Upper lobe of left lung (tissue), 6 donors: Measurements from ENCODE around the gene OR9A2. TPM values are rescaled to one million over a fixed set of nuclear protein-coding genes. Genes with fewer than 3 reads are reported as not detected.

Experiments
- ATAC-seq, 2 donors: fragments of 200-7000 bp; cut with Tn5 transposase; one replicate each; pipeline ENCODE4 v1.9.1; 2022; ENCODE audit warnings: mild to moderate bottlenecking in 2 of 2, moderate library complexity in 2 of 2; ENCODE audit not compliant: low FRiP score in 2 of 2
- DNase-seq, 2 donors: peaks; one replicate each; pipeline ENCODE4 v3.0.0-alpha.2; 2019 to 2020
- H3K27ac ChIP-seq, 4 donors: fragments of 200-600 bp; sonication (generic); one replicate each; pipeline ENCODE4 v1.5.1; 2016 to 2019
- H3K27me3 ChIP-seq, 4 donors: fragments of 200-600 bp; sonication (generic); one replicate each; pipeline ENCODE4 v1.5.1; 2017 to 2019
- H3K36me3 ChIP-seq, 4 donors: fragments of 200-600 bp; sonication (generic); one replicate each; pipeline ENCODE4 v1.5.1; 2016 to 2019
- H3K4me1 ChIP-seq, 4 donors: fragments of 200-600 bp; sonication (generic); one replicate each; pipeline ENCODE4 v1.5.1; 2018 to 2019
- H3K4me3 ChIP-seq, 4 donors: fragments of 200-600 bp; sonication (generic); one replicate each; pipeline ENCODE4 v1.5.1; 2017 to 2019; ENCODE audit warnings: mild to moderate bottlenecking in 2 of 4, moderate library complexity in 1 of 4
- H3K9me3 ChIP-seq, 4 donors: fragments of 200-600 bp; sonication (generic); one replicate each; pipeline ENCODE4 v1.5.1; 2018 to 2019
- EP300 ChIP-seq, 4 donors: sonication (generic); formaldehyde crosslinking; IDR thresholded peaks; one replicate each; pipeline ENCODE4 v1.5.1; 2017; ENCODE audit warnings: antibody characterized with exemption in 4 of 4, control low read depth in 2 of 4
- POLR2A ChIP-seq, 4 donors: fragments of 450-650 bp; IDR thresholded peaks; one replicate each; pipeline ENCODE4 v1.5.1; 2016 to 2017; ENCODE audit warnings: antibody characterized with exemption in 4 of 4, mild to moderate bottlenecking in 2 of 4
- POLR2AphosphoS5 ChIP-seq, 2 donors: sonication (generic); formaldehyde crosslinking; IDR thresholded peaks; one replicate each; pipeline ENCODE4 v1.5.1; 2017; ENCODE audit warnings: antibody characterized with exemption in 2 of 2
- WGBS, 2 donors: methylation state at CpG; one replicate each; pipeline ENCODE4 v1.1.5; 2017 to 2018; 5-methylcytosine and 5-hydroxymethylcytosine counted together
- total RNA-seq, 6 donors: library from RNA; depleted of rRNA in 4 of 6; stranded (reverse); fragments of >200 nt in 4 of 6; gene quantifications; one replicate each; pipeline versions ENCODE4 v1.1.0 to v1.2.1, GENCODE V29; 2016 to 2021
- TF ChIP-seq, protein P1 (sequence below), 6 experiments: fragments of 450-650 bp in 4 of 6; fragments of 200-600 bp in 2 of 6; sonication (generic) in 2 of 6; IDR thresholded peaks; one replicate each; pipeline ENCODE4 v1.5.1; 2016 to 2019; ENCODE audit warnings: antibody characterized with exemption in 6 of 6
- donor health status: DM: no; HTN: no; CAD: no; lungs with moderate emphysema.
- donor health status: DM: no; HTN: yes; CAD: no; lungs with severe emphysema.

Gene OR9A2
- total RNA-seq, 6 donors from 2014 or later: not detected

DNA sequence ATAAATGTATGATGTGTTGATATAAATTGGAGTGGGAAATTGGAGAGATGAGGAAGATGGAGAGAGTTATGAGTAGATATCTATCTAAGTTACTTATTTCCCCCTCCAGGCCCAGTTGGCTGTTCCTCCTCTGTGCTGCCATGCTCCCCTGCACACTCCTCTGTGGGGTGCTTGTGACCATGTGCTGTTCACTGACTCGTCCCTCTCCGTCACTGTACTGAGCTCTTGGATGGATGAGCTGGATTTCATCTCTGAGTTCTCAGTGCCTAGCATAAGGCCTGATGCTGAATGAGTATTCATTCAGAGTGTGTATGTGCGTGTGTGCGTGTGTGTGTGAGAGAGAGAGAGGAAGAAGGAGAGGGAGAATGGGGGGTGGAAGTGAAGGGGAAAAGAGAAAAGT is 14.5 kb downstream of the OR9A2 start:
- H3K27ac ChIP-seq: no peak overlapping the region

DNA sequence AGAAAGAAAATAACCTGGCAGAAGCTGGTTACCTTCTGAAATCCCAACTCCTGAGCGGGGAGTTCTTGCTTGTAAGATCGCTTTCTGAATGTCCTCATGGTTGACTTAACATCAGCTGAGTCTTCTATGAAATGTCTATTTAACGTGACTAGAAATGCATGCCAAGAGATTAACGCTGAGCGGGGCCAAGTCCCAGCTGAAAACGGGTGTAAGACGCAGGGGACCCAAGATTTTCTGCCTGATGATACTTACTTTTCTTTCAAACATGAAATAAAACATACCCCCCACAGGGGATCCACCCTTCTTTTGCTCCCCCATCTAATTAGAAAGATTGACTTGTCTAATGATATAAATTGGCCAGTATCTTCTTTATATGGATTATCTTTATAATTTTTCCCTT is 14.9 kb downstream of the OR9A2 start:
- TF ChIP-seq POLR2AphosphoS5 (IDR thresholded peaks at IDR 0.05): no peak
- no peak for TF ChIP-seq EP300 (IDR thresholded peaks at IDR 0.05)
- TF ChIP-seq, protein P1, sequence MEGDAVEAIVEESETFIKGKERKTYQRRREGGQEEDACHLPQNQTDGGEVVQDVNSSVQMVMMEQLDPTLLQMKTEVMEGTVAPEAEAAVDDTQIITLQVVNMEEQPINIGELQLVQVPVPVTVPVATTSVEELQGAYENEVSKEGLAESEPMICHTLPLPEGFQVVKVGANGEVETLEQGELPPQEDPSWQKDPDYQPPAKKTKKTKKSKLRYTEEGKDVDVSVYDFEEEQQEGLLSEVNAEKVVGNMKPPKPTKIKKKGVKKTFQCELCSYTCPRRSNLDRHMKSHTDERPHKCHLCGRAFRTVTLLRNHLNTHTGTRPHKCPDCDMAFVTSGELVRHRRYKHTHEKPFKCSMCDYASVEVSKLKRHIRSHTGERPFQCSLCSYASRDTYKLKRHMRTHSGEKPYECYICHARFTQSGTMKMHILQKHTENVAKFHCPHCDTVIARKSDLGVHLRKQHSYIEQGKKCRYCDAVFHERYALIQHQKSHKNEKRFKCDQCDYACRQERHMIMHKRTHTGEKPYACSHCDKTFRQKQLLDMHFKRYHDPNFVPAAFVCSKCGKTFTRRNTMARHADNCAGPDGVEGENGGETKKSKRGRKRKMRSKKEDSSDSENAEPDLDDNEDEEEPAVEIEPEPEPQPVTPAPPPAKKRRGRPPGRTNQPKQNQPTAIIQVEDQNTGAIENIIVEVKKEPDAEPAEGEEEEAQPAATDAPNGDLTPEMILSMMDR (IDR thresholded peaks at IDR 0.05): no peak
- no peak for TF ChIP-seq POLR2A (IDR thresholded peaks at IDR 0.05)
- Histone ChIP-seq H3K27ac (no peak overlapping the region), H3K4me3 (no peak overlapping the region), H3K9me3 (no peaks in the 10 kb centered on the region), H3K36me3 (no peaks in the 10 kb centered on the region), H3K4me1 (peaks cover 0 to 5% (median 0%) of the 10 kb centered on the region in 4 donors), H3K27me3 (no peaks in the 10 kb centered on the region)
- DNase-seq: no peak
- WGBS, 2 donors: 89 to 91% methylated on average over 7 of the region's 7 CpGs
- no peak for ATAC-seq

More for the DNA sequence above, 14.5 kb downstream of the OR9A2 start:
- WGBS, 2 donors: 93 to 97% methylated on average over 4 of the region's 4 CpGs
- Histone ChIP-seq H3K4me1 (peaks cover 0 to 5% (median 0%) of the 10 kb centered on the region in 4 donors), H3K36me3 (no peaks in the 10 kb centered on the region), H3K9me3 (no peaks in the 10 kb centered on the region), H3K4me3 (no peak overlapping the region), H3K27me3 (no peaks in the 10 kb centered on the region)
- ATAC-seq (no peak), DNase-seq (no peak)
- TF ChIP-seq POLR2A (IDR thresholded peaks at IDR 0.05) (no peak), POLR2AphosphoS5 (IDR thresholded peaks at IDR 0.05) (no peak), EP300 (IDR thresholded peaks at IDR 0.05) (no peak)
- TF ChIP-seq, protein P1 (IDR thresholded peaks at IDR 0.05): no peak

DNA sequence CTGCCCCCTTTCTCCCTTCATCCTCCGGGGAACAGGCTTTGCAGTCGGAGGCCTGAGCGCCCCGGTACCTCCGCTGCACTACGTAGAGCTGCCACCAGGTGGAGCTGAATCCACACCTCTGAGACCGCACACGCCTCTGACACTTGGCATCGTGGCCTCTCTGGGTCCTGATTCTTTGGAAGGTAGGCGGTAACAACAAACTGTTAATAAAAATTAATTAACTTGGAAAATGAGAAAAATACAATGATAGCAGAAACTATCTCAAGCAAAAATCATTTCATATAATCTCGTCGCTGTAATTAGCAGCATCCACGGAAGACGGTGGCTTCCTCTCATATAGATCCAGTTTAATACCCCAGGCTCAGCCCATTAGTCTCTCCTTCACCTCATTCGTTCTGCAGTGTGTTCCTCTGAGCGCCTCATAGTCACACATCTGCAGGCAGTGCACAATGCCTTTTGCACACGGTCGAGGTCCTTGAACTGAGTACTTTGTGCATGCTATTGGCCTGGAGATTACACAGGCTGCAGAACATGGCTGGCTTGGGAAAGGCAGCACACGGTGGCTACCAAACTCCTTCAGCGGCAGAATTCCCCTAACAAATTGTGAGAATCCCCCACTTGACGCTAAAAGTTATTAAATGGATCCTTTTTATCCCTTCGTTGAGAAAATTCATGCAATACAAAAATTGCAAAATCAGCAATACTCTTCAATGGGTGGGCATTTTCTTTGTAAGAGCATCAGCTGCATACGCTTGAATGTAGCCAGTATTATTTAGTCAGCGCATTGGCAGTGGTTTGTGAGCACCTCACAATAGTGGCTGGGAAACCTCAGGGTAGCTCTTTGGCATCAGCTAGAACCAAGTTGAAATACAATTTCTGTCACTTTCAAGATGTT is 18.7 kb downstream of the OR9A2 start:
- no peaks in the 10 kb centered on the region for H3K36me3 ChIP-seq
- peak; percentile 92 to 96 for ATAC-seq
- no peak overlapping the region for H3K27ac ChIP-seq
- peaks cover 0 to 7% (median 2%) of the 10 kb centered on the region in 4 donors for H3K4me1 ChIP-seq
- H3K4me3 ChIP-seq: no peak overlapping the region
- no peaks in the 10 kb centered on the region for H3K27me3 ChIP-seq
- peak; percentile 79 to 81 for DNase-seq
- no peaks in the 10 kb centered on the region for H3K9me3 ChIP-seq
- WGBS, 2 donors: 40 to 41% methylated on average over 24 of the region's 24 CpGs
- TF ChIP-seq, protein P1 (IDR thresholded peaks at IDR 0.05): peak; percentile 86 to 97 (median 94)
- TF ChIP-seq EP300 (IDR thresholded peaks at IDR 0.05): no peak

DNA sequence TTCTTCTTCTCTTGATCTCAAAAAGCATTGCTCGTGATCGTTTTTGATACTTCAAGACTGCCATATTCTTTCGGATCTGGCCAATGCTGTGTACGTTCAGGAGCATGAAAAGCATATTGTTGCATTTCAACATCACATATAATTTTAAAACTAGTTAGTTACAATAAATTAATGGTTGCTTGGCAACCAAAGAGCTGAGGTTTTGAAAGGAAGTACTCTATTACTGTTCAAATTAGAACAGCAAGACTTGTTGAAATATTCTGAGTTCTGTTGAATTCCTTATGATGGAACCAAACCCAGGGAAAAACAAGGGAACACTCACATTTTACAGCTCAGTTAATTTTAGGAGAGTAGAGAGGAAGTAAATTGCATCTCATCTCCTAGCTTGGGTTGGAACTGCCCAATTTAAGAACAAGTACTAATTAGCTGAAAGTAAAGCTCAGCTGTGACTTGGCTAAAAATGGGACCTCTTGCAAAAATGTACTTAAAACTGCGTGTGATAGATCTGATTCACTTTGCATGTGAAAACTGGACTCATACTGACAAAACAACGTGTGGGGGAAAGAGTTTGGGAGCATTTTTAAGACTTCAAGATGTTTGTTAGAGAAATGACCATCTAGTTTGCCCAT is 21.2 kb downstream of the OR9A2 start:
- H3K4me3 ChIP-seq: no peak overlapping the region
- TF ChIP-seq POLR2AphosphoS5 (IDR thresholded peaks at IDR 0.05) (no peak), EP300 (IDR thresholded peaks at IDR 0.05) (no peak), POLR2A (IDR thresholded peaks at IDR 0.05) (no peak)
- TF ChIP-seq, protein P1 (IDR thresholded peaks at IDR 0.05): no peak
- no peak for ATAC-seq
- no peaks in the 10 kb centered on the region for H3K36me3 ChIP-seq
- H3K9me3 ChIP-seq: no peaks in the 10 kb centered on the region
- DNase-seq: no peak
- H3K27ac ChIP-seq: no peak overlapping the region
- whole genome bisulfite sequencing, 2 donors: 71 to 74% methylated on average over 6 of the region's 6 CpGs
- no peaks in the 10 kb centered on the region for H3K27me3 ChIP-seq
- peaks cover 4 to 13% (median 6%) of the 10 kb centered on the region in 4 donors for H3K4me1 ChIP-seq
